Skeletal muscle cell (primary cell): Measurements from ENCODE around the gene PMEL.
"Not testable (repeated sequence)": the region's sequence is repeated elsewhere in the genome, so short reads cannot be mapped to it uniquely, and the experiment has no call there.

Experiments
- DNase-seq: peaks from one replicate; pipeline ENCODE4 v3.0.0-alpha.2; 2010; ENCODE audit warnings: low read depth
- H3K4me3 ChIP-seq: 2 replicates; pipeline ENCODE4 v1.5.1; 2011; ENCODE audit warnings: low read depth, mild to moderate bottlenecking, control low read depth, low read length, moderate library complexity

PMEL gene

DNA sequence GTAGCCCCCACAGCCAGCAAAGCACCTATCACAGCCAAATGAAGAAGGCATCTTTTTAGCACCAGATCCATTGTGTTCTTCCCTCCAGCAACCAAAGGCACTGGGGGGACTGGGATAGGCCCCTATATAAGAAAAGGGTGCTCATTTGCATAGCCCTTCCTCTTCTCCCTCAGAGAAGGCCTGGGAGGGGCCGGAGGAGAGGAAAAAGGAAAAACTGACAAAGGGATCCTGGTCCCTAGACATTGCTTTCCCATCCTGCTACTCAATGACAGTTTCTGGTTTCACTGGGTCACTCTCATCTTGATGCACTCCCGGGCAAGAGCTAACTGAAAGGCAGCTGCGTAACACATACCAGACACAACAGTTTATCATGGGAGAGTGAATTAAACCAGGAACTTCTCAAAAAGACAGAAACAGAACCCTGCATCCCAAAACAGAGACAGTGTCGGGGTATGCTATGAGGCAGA is at the start of gene PMEL:
Gene PMEL, minus strand, starts transcription at position 102 of the 467 bp plus-strand sequence. Its CDS starts 31 bp downstream, at position 71.
- DNase-seq: no peak
- peak within 1 kb of the TSS; percentile 90 for H3K4me3 ChIP-seq

DNA sequence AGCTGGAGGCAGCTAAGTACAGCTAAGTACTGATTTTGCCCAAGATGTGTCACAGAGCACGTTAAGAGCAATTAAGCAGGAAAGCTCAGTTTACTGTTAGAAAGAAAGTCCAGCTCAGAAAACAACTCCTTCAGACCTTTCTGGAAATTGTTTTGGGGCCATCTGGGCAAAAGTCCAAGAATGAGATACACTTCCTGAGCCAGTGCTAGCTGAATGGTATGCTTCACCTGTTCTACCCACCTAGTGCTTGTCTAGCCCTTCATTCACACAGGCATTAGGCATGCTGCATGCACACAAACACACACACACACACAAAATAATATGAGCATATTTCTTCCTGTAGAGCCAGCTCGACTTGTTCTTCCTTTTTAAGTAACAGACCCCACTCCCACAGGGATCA is 48.4 kb upstream of the PMEL start:
- no peak overlapping the region for H3K4me3 ChIP-seq
- no peak for DNase-seq

DNA sequence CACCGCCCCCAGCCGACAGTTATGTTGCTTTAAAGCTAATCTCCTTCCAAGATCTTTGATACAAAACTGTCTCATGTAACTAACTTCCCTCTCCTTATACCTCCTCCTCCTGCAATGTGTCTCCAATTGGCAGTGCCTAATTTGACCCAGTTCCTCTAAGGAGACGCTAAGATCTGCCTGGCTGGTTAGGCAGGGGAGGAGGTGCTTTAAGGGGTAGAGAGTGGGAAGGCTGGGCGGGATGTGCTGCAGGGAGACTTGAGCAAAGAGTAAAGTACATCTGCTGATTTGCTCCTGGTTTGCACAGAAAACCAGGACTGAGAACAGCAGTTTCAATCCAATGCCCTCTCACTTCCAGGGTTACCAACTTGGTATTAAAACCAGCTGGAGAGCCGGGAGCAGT is 47.6 kb upstream of the PMEL start:
- no peak for DNase-seq
- no peak overlapping the region for H3K4me3 ChIP-seq

DNA sequence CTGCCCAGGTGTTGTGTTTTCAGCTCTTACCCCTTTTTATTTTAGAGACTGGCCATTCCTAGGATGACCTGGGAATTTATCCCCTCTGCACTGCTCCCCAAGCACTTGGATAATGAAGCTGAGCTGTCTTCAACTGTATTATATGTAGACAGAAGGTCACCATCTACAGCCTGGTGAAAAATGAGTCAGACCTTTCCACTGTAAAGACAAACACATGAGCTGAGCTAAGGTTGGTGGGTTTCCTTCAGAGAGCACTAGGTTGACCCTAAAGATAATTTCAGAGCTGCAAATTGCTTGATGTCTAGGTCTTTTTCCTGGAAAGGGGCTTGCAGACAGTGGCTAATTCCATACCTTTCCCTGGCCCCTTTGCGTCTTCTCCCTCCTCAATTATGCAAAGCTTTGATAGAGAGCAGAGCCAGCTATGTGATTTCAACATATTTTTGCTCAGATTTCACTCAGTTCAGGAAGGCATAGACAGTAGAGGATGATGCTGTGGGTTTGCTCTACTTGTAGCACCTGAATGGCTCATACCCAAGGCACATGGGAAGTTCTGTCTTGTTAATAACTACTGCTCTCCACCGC is 45.8 kb upstream of the PMEL start:
- no peak for DNase-seq
- no peak overlapping the region for H3K4me3 ChIP-seq

DNA sequence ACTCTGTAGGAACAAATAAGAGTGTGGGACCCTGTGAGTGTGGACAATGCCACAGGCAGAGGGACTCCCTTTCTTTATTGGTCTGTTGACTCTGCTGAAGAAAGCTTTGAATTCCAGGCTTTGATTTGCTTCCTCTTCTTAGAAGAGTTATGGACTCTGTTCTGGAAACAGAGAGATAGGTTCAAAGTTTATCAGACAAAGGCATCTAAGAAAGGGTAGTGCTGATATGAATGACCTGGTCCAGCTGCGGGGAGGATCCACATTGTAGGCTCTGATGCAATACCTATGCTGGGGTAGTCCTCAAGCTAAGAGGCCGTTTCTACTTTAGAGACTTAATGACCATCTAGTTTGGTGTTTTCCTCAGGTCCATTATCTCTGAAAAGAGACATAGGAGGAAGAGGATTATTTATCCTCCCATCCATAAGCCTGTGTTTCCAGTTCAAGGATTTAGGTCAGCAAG is 44.3 kb upstream of the PMEL start:
- H3K4me3 ChIP-seq: no peak overlapping the region
- DNase-seq: no peak

DNA sequence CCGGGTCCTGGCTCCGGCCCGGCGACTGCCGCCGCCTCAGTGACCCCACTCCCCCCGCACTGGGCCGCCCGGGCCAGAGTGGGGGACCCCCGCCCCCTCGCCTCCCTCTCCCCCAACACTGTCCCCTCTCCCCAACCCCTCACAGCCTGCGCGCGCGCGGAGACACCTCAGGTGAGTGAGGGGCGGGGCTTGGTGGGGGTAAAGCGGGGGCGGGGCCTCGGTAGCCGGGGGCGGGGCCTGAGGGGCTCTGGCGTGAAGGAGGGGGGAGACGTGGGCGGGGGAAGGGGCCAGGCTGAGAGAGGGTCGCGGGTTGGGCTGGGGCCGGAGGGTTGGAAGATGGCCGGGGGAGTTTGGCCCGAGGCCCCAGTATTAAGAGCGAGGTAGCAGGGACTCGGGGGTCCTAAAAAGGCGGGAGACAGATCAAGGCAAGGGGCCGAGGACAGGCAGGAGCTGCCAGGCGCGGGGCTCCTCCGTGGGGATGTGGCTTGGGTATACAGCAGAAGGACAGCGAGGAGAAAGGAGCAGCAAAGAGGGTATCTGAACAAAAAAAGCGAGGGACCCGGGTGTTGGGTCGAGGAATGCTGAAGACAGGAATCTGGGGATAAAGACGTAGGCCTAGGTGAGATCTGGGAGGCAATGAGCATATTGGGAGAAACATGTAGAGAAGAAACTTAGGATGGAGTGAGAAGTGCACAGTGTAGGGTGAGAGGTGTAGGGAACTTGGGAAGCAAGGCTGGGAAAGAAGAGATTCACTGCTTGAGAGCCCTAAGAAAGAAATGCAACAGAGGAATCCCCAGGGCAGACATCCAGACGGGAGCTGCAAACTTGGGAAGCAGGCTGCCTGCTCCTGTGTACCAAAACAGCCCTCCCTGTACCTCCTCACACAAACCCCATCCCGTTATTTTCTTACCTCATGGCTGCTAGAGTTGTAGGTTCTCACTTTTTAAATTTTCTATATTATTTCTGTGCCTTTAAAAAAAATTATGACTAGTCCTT is 42.0 kb upstream of the PMEL start:
- DNase-seq: no peak
- peak overlapping the region; percentile 63 for H3K4me3 ChIP-seq

DNA sequence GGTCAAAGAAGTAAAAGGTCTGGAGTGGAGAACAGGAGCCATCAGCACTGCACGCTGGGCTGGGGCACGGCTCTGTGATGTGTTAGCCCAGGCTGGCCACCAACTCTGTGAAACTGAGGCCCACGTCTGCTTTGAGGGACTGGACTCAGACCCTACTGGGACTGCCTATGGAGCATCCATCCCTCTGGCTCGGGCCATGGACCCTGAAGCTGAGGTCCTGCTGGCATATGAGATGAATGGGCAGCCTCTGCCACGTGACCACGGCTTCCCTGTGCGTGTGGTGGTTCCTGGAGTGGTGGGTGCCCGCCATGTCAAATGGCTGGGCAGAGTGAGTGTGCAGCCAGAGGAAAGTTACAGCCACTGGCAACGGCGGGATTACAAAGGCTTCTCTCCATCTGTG is 38.4 kb upstream of the PMEL start:
- H3K4me3 ChIP-seq: no peak overlapping the region
- DNase-seq: no peak

DNA sequence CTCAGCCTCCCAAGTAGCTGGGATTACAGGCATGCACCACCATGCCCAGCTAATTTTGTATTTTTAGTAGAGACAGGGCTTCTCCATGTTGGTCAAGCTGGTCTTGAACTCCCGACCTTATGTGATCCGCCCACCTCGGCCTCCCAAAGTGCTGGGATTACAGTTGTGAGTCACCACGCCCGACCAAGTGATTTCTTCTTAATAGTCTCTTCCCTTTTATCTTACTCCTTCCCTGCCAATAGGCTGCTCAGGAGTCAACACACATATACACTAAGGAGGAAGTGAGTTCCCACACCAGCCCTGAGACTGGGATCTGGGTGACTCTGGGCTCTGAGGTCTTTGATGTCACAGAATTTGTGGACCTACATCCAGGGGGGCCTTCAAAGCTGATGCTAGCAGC is 37.5 kb upstream of the PMEL start:
- not testable (repeated sequence) for H3K4me3 ChIP-seq, DNase-seq

DNA sequence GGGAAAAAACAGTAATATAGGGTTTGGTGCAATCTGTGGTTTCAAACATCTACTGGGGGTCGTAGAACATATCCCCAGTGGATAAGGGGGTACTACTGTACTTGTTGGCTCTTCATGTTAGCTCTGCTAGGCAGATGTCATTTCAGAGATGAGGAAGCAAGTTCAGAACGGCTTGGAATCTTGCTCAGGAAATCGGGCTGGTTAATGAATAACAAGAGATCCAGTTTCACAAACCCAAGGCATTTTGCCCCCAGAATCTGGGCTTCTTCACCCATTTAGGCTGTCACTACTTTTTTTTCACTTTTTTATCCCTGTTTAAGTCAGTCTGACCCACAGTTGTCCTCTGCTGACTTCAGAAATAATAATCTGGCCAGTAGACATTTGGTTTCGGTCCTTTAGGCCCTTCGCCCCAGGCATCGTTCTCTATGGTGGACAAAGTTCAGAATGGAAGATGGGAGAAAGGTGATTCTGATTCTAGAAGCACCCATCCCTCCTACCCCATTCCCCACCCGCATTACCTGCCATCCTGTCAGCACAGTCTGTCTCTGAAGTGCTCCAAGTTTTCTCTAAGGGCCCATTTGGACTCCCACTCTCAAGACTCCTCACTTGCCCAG is 35.8 kb upstream of the PMEL start:
- no peak for DNase-seq
- no peak overlapping the region for H3K4me3 ChIP-seq

DNA sequence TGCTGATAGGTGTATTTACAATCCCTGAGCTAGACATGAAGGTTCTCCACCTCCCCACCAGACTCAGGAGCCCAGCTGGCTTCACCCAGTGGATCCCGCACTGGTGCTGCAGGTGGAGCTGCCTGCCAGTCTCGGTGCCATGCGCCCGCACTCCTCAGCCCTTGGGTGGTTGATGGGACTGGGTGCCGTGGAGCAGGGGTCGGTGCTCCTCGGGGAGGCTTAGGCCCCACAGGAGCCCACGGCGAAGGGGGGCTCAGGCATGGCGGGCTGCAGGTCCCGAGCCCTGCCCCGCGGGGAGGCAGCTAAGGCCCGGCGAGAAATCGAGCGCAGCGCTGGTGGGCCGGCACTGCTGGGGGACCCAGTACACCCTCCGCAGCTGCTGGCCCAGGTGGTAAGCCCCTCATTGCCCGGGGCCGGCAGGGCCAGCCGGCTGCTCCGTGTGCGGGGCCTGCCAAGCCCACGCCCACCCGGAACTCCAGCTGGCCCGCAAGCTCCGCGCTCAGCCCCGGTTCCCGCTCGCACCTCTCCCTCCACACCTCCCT is 34.2 kb upstream of the PMEL start:
- not testable (repeated sequence) for H3K4me3 ChIP-seq, DNase-seq

DNA sequence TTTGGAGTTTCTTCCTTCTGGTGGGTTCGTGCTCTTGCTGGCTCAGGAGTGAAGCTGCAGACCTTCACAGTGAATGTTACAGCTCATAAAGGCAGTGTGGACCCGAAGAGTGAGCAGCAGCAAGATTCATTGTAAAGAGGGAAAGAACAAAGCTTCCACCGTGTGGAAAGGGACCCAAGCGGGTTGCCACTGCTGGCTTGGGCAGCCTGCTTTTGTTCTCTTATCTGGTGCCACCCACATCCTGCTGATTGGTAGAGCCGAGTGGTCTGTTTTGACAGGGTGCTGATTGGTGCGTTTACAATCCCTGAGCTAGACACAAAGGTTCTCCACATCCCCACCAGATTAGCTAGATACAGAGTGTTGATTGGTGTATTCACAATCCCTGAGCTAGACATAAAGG is 33.7 kb upstream of the PMEL start:
- not testable (repeated sequence) for DNase-seq

DNA sequence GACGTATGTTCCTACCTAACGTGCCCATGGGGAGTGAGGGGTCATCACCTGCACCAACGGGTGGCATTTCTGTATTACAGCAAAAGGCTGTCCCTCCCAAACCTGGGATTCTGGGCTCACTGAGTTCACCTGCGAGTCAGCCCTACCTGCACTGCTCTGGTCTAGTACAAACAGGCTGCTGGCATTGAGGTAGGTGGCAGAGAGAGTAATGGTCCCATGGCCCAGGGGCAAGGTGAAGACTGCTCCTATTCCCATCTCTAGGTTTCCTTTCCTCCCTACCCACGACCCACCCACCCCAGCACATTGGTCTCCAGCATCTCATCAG is 31.7 kb upstream of the PMEL start:
- H3K4me3 ChIP-seq: peak overlapping the region; percentile 72
- DNase-seq: no peak

More for the DNA sequence above, 33.7 kb upstream of the PMEL start:
- H3K4me3 ChIP-seq: not testable (repeated sequence)

DNA sequence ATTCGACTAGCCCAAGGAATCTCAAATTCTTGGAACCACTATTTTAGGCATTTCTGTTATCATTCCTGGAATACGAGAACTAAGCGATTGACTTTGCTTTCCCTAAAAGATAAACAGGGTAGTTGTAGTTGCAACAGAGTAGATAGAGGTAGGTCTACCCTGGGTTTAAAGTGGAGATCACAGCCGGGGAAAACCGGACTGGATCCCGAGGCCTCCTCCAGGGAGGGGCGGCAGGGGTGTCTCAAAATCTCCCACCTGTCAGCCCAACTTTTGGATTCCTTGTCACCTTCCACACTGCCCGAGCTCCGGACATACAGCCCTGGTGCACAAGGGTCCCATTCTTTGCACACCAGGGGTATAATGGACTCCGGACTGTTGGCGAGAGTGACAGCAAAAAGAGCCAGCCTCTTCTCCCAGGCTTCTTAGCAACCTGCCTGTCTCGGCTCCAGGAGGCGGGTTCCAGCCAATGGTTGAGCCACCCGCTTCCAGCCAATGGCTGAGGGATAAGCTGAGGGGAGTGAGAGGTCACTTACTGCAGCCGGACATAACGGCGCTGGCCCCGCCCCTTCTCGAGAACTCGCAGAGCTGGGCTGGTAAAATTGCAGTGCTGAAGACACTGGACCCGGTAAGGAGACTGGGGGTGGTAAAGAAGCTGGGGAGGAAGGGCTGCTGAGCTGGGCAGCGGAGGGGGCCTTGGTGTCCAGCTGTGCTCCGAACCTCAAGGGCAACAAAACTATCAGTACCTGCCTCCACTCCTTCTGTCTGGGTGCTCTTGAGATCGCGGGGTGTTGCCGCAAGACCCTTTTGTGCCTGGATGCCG is 31.1 kb upstream of the PMEL start, which contains the start of gene SUOX:
Gene SUOX, plus strand, starts transcription at position 562 of the 820 bp plus-strand sequence. CDS start 4,946 bp downstream, outside the sequence.
- DNase-seq: peak; percentile 92
- H3K4me3 ChIP-seq: peak within 1 kb of the TSS; percentile 72

DNA sequence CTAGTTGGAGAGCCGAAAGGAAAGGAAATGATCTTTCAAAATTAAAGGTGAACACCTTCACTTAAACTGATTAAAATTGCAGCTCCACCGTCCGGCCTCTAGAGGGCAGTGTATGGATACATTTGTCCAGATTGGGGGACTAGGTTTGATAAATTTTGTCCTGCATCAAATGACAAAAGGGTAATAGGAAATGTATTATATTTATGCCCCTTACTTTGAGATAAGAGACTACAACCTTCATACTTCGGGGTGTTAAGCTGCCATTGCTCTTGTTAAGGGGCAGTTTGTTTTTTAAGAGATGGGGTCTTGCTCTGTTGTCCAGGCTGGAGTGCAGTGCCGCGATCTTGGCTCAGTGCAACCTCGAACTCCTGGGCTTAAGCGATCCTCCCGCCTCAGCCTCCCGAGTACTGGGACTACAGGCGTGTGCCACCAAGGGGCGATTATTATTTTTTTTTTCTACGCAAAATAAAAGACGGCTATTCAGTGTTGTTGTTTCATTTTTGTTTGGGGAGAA is 30.4 kb upstream of the PMEL start:
- DNase-seq: no peak
- peak overlapping the region; percentile 72 for H3K4me3 ChIP-seq

DNA sequence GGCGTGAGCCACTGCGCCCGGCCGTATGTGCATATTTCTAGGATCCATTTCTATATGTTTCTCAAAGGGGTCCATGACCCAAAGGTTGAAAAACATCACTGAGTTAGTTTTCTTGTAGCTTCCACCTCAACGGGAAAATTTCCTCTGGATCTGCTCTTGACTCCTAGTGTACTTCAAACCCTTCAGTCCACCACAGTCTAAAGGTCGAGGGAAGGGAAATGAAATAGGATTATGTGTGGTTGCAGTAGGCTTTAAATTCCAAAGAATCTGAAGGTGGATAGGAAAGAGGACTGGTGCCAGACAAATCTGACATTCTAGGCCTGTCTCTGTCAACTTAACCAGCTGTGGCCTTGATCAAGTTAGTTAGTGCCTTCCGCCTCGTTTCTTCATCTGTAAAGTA is 29.5 kb upstream of the PMEL start:
- no peak overlapping the region for H3K4me3 ChIP-seq

DNA sequence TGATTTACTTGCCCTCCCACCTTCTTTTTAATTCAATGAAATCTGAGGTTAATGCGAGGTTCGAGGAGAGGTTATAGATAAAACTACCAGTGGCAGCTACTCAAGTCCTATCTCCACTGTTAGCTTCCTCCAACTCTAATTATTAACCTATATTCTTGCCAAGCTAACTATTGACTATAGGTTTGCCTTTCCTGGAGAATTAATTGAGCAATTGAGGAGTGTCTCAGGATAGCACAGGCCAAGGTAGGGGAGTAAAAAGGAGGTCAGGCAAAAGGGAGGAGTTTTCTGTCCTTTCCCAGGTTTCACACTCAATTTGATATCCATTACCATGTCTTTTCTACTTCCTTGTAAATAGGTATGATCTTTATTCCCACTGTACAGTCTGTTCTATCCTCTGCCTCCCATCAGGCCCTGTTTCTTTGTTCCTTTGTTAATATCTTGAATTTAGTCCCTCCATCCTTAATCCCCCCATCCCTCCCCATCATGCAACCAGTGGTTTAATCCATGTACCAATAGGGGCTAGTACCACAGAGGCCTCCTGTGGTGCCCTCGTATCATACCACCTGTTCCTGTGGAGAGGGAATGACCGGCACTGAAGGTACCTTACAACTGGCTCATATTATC is 27.5 kb upstream of the PMEL start:
- no peak for DNase-seq
- no peak overlapping the region for H3K4me3 ChIP-seq

More for the DNA sequence above, 29.5 kb upstream of the PMEL start:
- DNase-seq: no peak

DNA sequence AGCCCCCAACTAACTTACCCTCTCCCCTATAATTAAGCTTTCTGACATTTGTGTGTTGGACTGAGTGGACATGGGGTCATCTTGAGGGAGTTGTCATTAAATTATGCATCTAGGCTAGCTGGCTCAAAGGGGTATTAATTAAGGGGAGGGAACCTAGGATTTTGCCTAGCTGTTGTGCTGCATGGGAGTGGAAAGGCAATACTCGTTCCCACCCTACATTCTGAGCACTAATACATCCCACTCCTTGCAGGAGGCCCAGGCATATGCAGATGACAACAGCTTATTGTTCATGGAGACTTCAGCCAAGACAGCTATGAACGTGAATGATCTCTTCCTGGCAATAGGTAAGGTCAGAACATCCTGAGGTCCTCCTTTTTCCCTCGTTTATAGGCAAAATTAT is 25.3 kb upstream of the PMEL start:
- no peak overlapping the region for H3K4me3 ChIP-seq
- DNase-seq: no peak

DNA sequence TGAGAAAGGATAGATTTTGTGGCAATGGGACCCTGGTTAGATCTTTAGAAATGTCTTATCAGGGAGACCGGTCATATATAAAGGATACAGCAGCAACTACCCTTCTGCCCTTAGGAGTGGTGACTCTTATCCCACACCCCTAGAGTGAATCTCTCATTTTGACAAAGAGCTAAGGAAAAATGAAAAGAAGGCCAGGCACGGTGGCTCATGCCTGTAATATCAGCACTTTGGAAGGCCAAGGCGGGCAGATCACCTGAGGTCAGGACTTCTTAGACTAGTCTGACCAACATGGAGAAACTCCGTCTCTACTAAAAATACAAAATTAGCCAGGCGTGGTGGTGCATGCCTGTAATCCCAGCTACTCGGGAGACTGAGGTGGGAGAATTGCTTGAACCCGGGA is 20.1 kb upstream of the PMEL start:
- H3K4me3 ChIP-seq, DNase-seq: not testable (repeated sequence)
